Measurements from ENCODE around the gene CASP4.

DNA sequence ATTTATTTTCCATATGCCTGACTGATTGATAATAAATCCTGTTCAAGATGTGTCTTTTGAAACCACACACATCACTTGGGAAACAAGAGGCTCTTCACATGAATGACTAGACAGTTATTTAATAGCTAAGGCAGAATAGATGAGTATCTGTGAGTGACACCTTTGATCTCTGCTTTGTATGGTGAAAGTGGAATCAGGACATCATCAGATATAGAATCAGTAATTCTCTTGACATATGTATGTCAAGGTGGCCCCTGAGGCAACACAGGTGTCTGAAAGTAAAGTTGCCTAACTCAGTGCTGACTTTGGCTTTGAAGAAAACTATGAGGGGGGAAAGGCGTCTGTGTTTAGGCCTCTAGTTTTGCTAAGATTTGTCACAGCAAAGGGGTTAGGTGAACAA lies 11.5 kb upstream of the CASP4 start:
- TF ChIP-seq CTCF (IDR thresholded peaks at IDR 0.05): no peak
- TF ChIP-seq POLR2A (IDR thresholded peaks at IDR 0.05): no peak

All from stomach (tissue), 4 donors.